GM10266 (cell line): Measurements from ENCODE around the gene SASH3.
A peak's percentile ranks its signal among the peaks of the same experiment; 100 is the strongest.

Source experiments
- DNase-seq: peaks from one replicate; pipeline ENCODE4 v3.0.0; 2012; ENCODE audit errors: extremely low spot score
- TF ChIP-seq, protein P1 (sequence below): IDR thresholded peaks from 2 replicates; pipeline ENCODE4 v1.5.1; 2012; ENCODE audit warnings: mild to moderate bottlenecking, low read depth; ENCODE audit not compliant: control insufficient read depth, insufficient read depth; ENCODE audit errors: missing control alignments

The SASH3 gene

DNA sequence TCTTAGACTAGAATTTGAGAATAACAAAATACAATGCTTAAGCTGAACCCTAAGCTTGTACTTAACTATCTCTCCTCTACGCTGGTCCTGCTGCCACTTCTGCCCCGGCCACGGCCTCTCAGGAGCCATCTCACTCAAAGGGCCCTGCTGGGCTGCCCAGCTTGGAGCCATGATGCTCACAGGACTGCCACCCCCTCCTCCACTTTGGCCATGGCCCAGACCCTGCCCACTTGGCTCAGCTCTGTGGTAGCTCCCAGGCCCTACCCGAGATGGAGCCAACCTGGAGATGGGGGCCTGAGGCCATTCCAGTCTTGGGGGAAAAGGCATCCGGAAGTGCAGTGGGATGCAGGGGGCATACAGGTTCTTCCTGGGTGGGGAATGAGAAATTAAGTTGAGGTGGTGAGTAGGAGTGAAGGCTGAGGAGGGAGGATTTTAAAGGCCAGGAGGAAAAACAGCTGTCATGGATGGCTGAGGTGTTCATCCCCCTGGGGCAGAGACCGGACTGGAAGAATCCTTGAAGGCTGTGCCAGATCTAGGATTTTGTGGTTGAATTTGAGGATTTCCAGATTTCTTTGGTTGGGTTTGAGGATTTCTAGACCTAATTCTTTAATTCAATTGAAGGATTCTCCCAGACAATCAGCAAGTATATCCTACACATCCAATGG is 824 bp downstream of the SASH3 start:
- DNase-seq: no peak
- TF ChIP-seq, protein P1, sequence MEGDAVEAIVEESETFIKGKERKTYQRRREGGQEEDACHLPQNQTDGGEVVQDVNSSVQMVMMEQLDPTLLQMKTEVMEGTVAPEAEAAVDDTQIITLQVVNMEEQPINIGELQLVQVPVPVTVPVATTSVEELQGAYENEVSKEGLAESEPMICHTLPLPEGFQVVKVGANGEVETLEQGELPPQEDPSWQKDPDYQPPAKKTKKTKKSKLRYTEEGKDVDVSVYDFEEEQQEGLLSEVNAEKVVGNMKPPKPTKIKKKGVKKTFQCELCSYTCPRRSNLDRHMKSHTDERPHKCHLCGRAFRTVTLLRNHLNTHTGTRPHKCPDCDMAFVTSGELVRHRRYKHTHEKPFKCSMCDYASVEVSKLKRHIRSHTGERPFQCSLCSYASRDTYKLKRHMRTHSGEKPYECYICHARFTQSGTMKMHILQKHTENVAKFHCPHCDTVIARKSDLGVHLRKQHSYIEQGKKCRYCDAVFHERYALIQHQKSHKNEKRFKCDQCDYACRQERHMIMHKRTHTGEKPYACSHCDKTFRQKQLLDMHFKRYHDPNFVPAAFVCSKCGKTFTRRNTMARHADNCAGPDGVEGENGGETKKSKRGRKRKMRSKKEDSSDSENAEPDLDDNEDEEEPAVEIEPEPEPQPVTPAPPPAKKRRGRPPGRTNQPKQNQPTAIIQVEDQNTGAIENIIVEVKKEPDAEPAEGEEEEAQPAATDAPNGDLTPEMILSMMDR: no peak

DNA sequence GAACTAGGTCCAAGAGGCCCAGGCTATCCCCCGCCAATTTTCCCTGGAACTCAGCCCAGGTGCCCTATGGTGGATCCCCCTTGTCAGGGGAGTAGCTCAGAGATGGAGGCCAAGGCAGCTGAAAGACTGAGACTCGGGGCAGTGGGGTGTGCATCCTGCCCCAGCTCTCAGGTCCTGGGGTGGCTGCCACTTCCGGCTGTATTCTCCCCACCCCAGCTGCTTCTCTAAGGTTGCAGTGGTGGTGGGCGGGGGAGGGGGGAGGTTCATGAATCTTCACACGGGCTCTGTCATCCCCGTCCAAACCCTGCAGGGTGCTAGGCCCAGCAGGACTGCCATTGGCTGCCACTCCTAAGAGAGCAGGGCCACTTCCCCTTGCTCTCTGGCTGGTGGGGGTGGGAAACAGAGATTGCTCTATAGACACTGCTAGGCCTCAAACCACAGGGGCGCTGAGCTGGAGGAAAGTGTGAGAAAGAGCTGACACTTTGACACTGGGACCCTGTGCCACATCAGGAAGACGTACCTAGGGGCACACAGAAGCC is 1.5 kb downstream of the SASH3 start:
- peak; percentile 60 for DNase-seq
- TF ChIP-seq, protein P1: no peak

DNA sequence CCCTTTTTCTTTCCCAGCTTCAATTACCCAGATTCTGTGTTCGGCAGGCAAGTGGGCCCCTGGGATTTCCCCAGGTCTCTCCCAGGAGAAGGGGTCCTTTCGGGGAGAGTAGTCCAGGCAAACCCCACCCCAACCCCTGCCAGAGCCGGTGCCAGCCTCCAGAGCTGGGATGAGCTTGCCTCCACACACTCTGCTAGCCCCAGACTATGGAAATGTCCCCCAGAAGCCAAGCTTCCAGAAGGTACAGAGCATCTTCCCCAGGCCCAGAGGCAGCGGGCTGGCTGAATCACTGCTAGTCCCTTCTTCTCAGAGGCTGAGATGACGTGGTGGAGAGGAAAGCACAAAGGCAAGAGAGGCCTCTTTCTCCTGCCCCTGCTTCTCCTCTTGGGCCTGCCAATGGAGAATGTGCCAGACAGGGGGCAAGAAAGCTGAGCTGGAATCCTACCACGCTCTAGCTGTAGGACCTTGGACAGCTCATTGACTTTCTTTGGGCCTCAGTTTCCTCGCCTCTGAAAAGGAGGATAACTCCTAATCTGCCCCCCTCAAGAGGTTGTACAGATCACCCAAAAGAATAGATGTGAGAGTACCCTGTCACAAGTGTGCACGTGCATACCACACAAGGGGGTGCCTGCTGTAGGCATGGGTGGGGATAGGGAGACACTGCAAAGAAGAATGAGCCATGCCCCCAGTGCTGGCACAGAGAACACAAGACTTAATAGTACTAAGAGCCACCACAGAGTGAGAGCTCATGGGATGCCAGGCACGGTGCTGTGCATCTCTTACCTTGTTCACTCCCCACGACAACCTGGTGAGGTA is 2.1 kb downstream of the SASH3 start:
- TF ChIP-seq, protein P1: no peak
- no peak for DNase-seq

DNA sequence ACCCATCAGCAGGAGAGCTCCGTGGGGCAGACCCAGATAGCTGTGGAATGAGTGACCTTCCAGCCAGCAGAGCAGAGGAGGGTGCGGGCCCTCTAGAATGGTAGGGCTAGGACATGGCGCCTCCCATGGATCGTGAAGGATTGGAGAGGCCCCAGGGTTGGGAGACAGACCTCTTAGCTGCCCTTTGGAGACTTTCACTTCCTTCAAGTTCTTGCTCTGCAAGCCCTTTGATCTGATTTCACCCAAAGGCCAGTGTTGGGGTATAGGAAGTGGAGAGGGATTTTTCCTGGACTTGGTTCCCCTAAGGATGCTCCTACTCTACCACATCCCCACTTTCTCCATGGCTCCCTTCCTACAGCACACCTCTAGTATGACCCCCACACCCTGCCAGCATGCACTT is 3.0 kb downstream of the SASH3 start:
- TF ChIP-seq, protein P1: no peak
- no peak for DNase-seq

DNA sequence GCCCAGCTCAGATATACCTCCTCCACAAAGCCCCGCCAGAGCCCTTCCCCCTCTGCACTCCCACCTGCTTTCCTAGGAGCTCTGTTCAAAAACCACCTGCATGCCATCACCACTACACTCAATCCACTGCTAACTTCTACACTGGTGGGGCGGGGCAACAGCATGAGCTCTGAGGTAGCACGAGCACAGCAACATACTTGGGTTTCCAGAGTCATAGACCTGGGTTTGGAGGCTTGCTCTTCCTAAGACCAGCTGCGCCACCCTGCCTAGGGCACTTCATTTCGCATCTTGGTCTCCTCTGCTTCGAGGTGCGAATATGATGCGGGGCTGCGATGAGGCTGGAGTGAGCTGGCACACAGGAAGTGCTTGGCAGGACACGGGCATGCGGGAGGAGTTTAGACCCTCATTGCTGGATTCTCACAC is 3.6 kb downstream of the SASH3 start:
- TF ChIP-seq, protein P1: no peak
- DNase-seq: no peak

DNA sequence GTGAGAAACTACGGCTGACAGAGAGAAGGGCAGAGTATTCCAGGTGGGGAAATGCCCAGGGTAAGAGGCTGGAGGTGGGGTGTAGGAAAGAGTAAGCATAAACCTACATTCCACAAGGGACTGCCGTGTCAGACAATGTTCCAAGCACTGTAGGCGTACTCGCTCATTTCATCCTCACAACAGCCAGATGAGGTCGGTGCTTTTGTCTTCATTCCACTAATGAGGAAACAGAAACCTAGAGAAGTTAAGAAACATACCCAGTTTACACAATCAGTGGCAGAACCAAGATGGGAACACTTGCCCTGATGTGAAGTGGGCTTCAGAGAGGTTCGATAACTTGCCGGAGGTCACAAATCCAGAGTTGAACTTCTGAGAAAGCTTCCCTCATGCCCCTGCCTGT is 4.6 kb downstream of the SASH3 start:
- TF ChIP-seq, protein P1: no peak
- no peak for DNase-seq
